NCI-H1930 (cell line): ENCODE results near the gene SYT7.

Source experiments
- DNase-seq, 2 experiments: peaks; one replicate each; lab custom pipeline; 2025; lab: John Stamatoyannopoulos, UW

Gene SYT7

GRCh38 chr11:61585115-61585514 is 4.2 kb upstream of the SYT7 start:
- no peak for DNase-seq

DNA sequence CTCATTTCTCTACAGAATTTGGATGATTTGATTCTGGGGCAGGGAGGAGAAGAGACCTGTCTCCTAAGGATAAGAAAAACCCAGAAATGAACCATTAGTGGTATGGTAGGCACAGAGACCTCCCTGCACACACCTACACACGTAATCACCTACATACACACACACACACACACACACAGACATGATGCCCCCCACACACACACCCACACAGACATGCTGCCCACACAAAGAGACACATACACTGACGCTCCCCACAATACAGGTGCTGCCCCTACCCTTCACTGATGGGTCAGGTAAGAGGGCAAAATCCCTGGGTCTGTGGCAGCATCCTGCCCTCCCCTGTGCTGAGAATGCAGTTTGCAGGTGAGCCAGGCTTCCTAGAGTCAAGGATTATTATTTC is 1.1 kb upstream of the SYT7 start:
- no peak for DNase-seq

DNA sequence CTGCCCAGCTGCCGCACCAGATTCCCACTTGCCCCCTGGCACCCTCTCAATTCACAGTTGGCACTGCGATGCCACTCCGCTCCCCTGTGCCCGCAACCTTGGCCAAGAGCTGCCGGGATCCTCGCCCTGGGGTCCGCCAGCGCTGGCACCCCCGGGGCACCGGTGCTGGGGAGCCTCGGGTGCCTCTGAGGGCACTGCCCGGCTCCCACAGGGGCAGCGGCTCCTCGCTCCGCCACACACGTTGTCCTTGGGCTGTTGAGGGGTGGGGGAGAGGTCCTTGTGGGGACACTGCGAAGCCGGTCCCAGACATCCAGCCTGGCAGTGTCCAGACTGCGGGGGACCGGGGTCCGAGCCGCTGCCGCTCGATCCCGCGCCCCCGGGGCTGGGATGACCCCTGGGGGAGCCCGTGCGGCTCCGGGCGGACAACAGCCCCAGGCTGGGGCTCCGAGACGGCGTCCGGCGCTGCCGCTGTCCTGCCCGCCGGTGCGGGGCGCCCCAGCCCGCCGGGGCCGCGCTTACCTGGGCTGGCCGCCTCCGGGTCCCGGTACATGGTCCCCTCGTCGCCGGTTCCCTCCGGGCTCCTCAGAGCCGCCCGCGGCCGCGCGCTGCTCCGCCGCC is 496 bp downstream of the SYT7 start:
- peak in 1 of 2 experiments; percentile 46 for DNase-seq

DNA sequence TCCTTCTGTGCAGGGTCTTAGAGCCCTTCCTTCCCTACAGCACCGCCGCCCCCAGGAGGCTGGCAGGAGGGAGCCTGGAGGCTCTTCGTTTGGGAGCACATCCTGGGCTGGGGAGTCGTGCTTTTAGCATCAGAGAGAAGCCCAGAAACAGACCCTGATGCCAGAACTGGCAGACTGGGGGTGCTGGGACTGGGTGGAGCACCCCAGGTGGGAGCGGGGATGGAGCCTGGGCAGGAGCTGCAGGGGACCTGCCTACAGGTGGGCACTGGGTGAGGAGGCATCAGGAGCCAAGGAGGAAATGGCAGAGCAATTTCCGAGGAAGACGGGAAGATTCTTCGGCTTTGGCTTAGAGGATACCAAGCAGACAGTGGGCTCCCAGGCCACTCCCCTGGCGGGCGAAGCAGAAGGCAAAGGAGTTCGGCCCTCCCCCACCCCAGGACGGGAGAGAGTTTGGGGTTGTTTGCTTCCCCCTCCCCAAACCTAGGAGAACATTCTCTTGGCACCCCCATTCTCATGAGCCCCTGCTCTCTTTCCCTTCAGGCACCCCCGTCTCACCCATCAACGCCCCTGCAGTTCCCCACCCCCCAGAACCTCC is 1.1 kb downstream of the SYT7 start:
- no peak for DNase-seq

DNA sequence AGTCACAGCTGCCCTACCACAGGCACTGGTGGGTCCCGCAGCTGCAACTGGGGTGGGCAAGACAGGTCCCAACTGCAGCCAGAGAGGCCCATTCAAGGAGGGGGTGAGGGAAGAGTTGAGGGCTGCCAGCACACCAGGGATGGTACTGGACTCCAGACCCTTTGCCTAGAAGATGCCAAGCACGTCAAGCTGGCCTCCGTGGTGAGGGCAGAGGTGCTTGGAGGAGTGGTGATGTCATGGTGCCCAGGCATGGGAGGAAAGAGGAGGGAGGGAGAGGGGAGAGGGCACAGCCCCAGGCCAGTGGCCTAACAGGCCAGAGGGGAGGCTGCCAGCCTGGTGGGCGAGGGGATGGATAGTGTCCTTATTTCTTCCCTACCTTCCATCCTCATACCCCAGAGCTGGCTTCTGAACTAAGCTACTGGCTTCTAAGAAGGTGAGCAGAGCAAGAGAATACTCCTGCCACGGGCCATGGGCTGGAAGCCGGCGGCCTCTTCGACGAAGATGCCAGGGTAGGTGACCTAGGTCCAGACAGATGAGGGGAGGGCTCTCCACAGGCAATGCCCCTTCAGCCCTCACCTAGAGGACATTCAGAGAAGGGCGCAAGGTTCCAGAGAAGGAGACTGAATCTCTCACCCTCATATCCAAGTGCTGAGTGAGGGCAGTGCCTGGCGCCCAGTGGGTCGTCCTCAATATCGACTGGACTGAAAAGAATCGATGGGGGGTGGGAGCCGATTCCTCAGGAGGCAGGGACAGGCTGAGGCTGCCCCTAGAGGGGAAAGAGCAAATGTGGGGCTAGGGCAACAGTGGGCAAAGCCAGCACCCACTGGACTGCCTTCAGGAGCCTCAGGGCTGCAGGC is 1.8 kb downstream of the SYT7 start:
- no peak for DNase-seq

- peak in 1 of 2 experiments; percentile 14 for DNase-seq
Measured at GRCh38 chr11:61577383-61578118, 3.3 kb downstream of the SYT7 start.

- DNase-seq = no peak
Measured at GRCh38 chr11:61575886-61576861, 4.7 kb downstream of the SYT7 start.

GRCh38 chr11:61574611-61575010 is 6.3 kb downstream of the SYT7 start:
- DNase-seq = no peak

DNA sequence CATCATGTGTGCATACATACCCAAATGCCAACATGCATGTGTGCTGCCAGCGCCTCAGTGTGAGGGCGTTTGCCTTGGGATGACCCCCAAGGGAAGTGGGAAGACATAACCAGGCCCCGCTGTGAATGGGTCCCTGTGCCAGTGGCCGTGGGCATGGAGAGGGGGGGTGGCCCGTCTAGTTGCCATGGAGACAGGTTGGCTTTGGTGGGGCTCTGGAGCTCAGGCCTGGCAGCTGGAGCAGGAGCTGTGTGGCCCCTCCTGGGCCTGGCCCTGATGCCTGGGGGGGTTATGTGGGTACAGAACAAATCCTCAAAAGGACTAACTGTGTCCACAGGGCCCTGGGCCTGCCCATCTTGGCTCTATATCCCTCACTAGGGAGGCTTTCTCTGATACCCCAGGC is 8.0 kb downstream of the SYT7 start:
- no peak for DNase-seq

DNA sequence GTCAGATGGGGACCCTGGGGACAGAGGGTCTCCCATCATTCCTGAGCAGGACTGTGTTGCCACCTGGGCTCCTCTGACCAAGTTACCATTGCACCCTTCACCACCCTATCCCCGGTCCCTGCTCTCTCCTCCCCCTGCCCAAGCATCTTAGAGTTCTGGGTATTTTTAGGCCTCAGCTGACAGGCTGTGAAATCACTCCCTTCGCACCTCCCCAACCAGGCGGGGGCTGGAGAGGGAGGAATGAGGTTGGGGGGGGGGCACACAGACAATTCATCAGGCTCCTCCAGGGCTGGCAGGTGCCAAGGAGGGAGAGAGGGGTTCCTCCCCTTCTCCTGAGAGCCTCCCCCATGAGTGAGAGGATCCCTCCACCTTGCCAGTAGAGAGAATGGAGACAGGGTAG is 9.0 kb downstream of the SYT7 start:
- no peak for DNase-seq

GRCh38 chr11:61571337-61571736 is 9.5 kb downstream of the SYT7 start:
- DNase-seq = no peak

GRCh38 chr11:61569701-61570100 is 11.2 kb downstream of the SYT7 start:
- DNase-seq = no peak

DNA sequence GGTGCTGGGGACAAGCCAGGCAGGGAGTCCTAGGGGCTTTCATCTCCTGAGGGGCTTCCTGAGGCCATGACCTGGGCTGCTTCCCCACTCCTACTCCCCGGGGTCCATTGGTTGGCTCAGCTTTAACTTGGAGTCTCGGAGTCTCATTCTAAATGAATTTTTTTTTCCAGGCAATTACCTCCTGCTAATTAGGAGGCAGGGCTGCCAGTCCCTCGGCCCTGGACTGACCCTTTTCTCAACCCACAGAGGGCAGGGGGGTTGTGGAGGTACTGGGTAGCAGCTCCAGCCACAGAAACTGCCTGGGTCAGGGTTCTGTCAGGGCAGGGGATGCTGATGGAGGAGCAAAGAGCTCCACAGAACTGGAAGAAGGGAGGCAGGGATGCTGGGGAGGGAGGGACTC is 11.9 kb downstream of the SYT7 start:
- no peak for DNase-seq

DNA sequence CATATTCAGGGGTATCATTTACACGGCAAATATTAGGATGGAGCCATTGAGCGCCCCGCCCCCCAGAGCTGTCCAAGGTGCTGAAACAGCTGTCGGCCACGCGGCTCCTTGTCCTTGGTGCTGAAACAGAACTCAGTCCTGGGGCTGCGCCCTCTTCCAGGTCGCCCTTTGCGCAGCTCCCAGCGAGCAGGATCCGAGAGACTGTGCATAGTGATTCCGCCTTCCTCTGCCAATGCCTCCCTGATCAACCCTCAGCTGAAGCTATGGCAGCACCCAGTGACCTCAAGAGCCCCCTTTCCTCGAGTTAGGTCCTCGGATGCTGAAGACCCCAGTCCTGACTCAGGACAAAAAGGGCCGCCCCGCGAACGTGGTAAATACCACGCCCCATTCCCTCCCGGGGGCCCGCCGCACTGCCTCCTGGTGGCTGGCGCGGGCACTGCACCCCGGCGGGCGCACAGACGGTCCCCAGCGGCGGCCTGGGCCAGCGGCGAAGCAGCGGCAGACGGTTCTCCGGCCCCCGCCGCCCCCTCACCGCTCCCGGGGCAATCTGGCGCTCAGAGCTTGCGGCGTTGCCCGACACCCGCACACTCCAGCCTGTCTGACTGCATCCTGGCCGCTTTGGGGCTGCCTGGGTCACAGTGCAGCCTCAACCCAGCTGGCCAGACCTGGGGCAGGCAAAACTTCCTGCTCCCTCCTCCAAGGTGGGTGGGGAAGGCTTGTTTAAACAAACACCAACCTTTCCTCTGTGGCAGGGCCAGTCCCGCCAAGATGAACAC is 13.4 kb downstream of the SYT7 start:
- DNase-seq = no peak

- DNase-seq = no peak
Measured at GRCh38 chr11:61564936-61565696, 15.8 kb downstream of the SYT7 start.

DNA sequence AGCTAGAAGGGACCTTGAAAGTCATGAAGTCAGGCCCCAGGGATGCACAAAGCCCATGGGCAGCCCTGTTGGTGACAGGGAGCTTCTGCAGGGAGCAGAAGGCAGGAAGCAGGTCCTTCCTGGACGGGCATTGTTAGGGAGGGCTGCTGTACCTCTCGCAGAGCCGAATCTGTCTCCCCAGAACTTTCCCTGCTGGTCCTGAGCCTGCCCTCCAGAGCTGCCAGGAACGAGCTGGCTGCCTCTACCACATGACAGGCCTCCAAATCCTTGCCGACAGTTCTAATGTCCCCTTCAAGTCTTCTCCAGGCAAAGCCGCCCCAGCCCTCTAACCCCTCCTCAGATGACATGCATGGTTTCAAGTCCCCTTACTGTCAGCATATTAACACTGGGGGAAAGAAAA is 20.1 kb downstream of the SYT7 start:
- DNase-seq = no peak

- no peak for DNase-seq
Measured at GRCh38 chr11:61556621-61557020, 24.3 kb downstream of the SYT7 start.

GRCh38 chr11:61555978-61556377 is 24.9 kb downstream of the SYT7 start:
- no peak for DNase-seq

- DNase-seq = peak; percentile 27 to 36
Measured at GRCh38 chr11:61555051-61555969, 25.6 kb downstream of the SYT7 start.
